Measurements from ENCODE around the gene IL9R. TPM values are rescaled to one million over a fixed set of nuclear protein-coding genes. Genes with fewer than 3 reads are reported as not detected.
"Not testable (repeated sequence)": the region's sequence is repeated elsewhere in the genome, so short reads cannot be mapped to it uniquely, and the experiment has no call there.

The IL9R gene
- total RNA-seq, 4 donors from 2014 or later: 0.42 TPM; not detected in 3

DNA sequence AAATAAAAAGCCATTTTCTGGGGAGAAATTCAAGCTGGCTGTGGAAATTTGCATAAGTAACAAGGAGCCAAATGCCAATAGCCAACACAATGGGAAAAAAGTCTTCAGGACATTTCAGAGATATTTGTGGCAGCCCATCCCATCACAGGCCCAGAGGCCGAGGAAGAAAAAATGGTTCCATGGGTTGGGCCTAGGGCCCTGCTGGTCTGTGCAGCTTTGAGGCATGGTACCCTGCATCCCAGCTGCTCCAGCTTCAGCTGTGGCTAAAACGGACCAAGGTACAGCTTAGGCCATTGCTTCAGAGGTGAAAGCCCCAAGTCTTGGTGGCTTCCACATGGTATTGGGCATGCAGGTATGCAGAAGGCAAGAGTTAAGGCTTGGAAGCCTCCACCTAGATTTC, 14.2 kb upstream of the IL9R start:
- intact Hi-C loops (cut with DNase I): no loop called here
- Histone ChIP-seq H3K36me3 (no peaks in the 10 kb centered on the region), H3K27me3 (peaks cover 0 to 5% (median 0%) of the 10 kb centered on the region in 4 donors), H3K9me3 (peaks cover 0 to 16% (median 8%) of the 10 kb centered on the region in 4 donors), H3K27ac (replicated peaks in 1 of 4) (no peak overlapping the region), H3K4me1 (no peaks in the 10 kb centered on the region), H3K4me3 (no peak overlapping the region)
- 93% methylated on average over 1 of the region's 2 CpGs for WGBS
- no peak for TF ChIP-seq POLR2A (IDR thresholded peaks at IDR 0.05; ENCODE audit: low read depth)
- no peak for TF ChIP-seq POLR2AphosphoS5 (IDR thresholded peaks at IDR 0.05)
- TF ChIP-seq CTCF (IDR thresholded peaks at IDR 0.05): no peak
- no peak for TF ChIP-seq EP300 (IDR thresholded peaks at IDR 0.05)
- no peak for DNase-seq (ENCODE audit: extremely low spot score)

DNA sequence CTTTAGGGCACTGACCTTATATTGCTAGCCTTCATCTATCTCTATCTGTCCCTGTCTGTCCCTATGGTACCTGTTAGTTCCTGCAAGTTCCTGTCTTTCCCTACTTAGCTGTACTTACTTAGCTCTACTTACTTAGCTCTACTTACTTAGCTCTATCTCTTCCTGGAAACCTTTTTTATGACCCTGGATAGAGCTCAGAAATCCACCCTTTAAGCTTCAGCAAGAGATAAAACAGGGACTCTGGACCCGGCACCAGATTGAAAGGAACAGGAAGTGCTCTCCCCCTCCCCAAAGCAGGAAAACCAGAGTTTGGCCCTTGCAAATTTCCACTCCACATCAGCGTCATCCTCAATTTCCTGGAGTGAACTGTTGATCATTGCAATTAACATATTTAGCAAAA, 12.3 kb upstream of the IL9R start:
- WGBS: 71% methylated on average over 2 of the region's 2 CpGs
- intact Hi-C loops (cut with DNase I): no loop called here
- Histone ChIP-seq H3K27ac (replicated peaks in 1 of 4) (no peak overlapping the region), H3K9me3 (peaks cover 0 to 16% (median 8%) of the 10 kb centered on the region in 4 donors), H3K36me3 (no peaks in the 10 kb centered on the region), H3K4me1 (no peaks in the 10 kb centered on the region), H3K4me3 (no peak overlapping the region), H3K27me3 (peaks cover 0 to 5% (median 0%) of the 10 kb centered on the region in 4 donors)
- no peak for TF ChIP-seq EP300 (IDR thresholded peaks at IDR 0.05)
- no peak for TF ChIP-seq POLR2AphosphoS5 (IDR thresholded peaks at IDR 0.05)
- TF ChIP-seq CTCF (IDR thresholded peaks at IDR 0.05): no peak
- TF ChIP-seq POLR2A (IDR thresholded peaks at IDR 0.05; ENCODE audit: low read depth): no peak
- DNase-seq (ENCODE audit: extremely low spot score): no peak

GRCh38 chrX:155986995-155987394, 10.5 kb upstream of the IL9R start:
- H3K4me1 ChIP-seq; H3K27ac ChIP-seq (replicated peaks in 1 of 4); H3K27me3 ChIP-seq; H3K4me3 ChIP-seq; intact Hi-C loops (cut with DNase I); DNase-seq (ENCODE audit: extremely low spot score); H3K36me3 ChIP-seq: not testable (repeated sequence)
- 40% methylated on average over 1 of the region's 2 CpGs for WGBS
- peaks cover 0 to 16% (median 8%) of the 10 kb centered on the region in 4 donors for H3K9me3 ChIP-seq

GRCh38 chrX:155988859-155989258, 8.6 kb upstream of the IL9R start:
- no peak for TF ChIP-seq EP300 (IDR thresholded peaks at IDR 0.05)
- WGBS: 79% methylated on average over 4 of the region's 4 CpGs
- Histone ChIP-seq H3K27me3 (peaks cover 0 to 5% (median 0%) of the 10 kb centered on the region in 4 donors), H3K27ac (replicated peaks in 1 of 4) (no peak overlapping the region), H3K9me3 (peaks cover 0 to 4% (median 2%) of the 10 kb centered on the region in 4 donors), H3K36me3 (no peaks in the 10 kb centered on the region), H3K4me3 (no peak overlapping the region), H3K4me1 (no peaks in the 10 kb centered on the region)
- DNase-seq (ENCODE audit: extremely low spot score): no peak
- intact Hi-C loops (cut with DNase I): no loop called here

GRCh38 chrX:155993421-155993820, 4.1 kb upstream of the IL9R start:
- Histone ChIP-seq H3K27me3 (no peaks in the 10 kb centered on the region), H3K4me3 (no peak overlapping the region)

More at GRCh38 chrX:155993421-155993820, 4.1 kb upstream of the IL9R start:
- no peaks in the 10 kb centered on the region for H3K4me1 ChIP-seq
- intact Hi-C loops (cut with DNase I): no loop called here
- DNase-seq (ENCODE audit: extremely low spot score): no peak
- H3K27ac ChIP-seq (replicated peaks in 1 of 4): no peak overlapping the region
- WGBS: 66% methylated on average over 2 of the region's 2 CpGs
- TF ChIP-seq CTCF (IDR thresholded peaks at IDR 0.05) (no peak), EP300 (IDR thresholded peaks at IDR 0.05) (no peak), POLR2A (IDR thresholded peaks at IDR 0.05; ENCODE audit: low read depth) (no peak), POLR2AphosphoS5 (IDR thresholded peaks at IDR 0.05) (no peak)
- no peaks in the 10 kb centered on the region for H3K36me3 ChIP-seq
- no peaks in the 10 kb centered on the region for H3K9me3 ChIP-seq
